Activated naive CD8-positive, alpha-beta T cell treated with anti-CD3 and anti-CD28 coated beads, Interleukin-2, amount 50 U/mL, for 24 hours (primary cell): Measurements from ENCODE around the gene CEP44.
"Not testable (repeated sequence)": the region's sequence is repeated elsewhere in the genome, so short reads cannot be mapped to it uniquely, and the experiment has no call there.

Source experiments
- ATAC-seq: fragments of 150-1000 bp; cut with Tn5 transposase; one replicate; pipeline ENCODE4 v1.10.0; 2021
- DNase-seq: peaks from one replicate; pipeline ENCODE4 v3.0.0; 2021
- H3K27ac Mint-ChIP-seq: one replicate; pipeline ENCODE4 v1.8.0; 2021; ENCODE audit warnings: mild to moderate bottlenecking, mixed read lengths
- H3K27me3 Mint-ChIP-seq: one replicate; pipeline ENCODE4 v1.8.0; 2021; ENCODE audit warnings: mixed read lengths
- H3K36me3 Mint-ChIP-seq: one replicate; pipeline ENCODE4 v1.8.0; 2021; ENCODE audit warnings: low read depth, mixed read lengths
- H3K4me1 Mint-ChIP-seq: one replicate; pipeline ENCODE4 v1.8.0; 2021; ENCODE audit warnings: mixed read lengths
- H3K4me3 Mint-ChIP-seq: one replicate; pipeline ENCODE4 v1.8.0; 2021; ENCODE audit warnings: mild to moderate bottlenecking, moderate library complexity, mixed read lengths
- H3K9me3 Mint-ChIP-seq: one replicate; pipeline ENCODE4 v1.8.0; 2021; ENCODE audit warnings: mixed read lengths

The CEP44 gene

GRCh38 chr4:174320494-174321199 is 36.9 kb downstream of the CEP44 start:
- no peaks in the 10 kb centered on the region for H3K27me3 Mint-ChIP-seq
- H3K27ac Mint-ChIP-seq: no peak overlapping the region
- ATAC-seq (no peak), DNase-seq (no peak)
- no peaks in the 10 kb centered on the region for H3K4me1 Mint-ChIP-seq
- H3K36me3 Mint-ChIP-seq: no peaks in the 10 kb centered on the region
- no peaks in the 10 kb centered on the region for H3K9me3 Mint-ChIP-seq
- H3K4me3 Mint-ChIP-seq: no peak overlapping the region

DNA sequence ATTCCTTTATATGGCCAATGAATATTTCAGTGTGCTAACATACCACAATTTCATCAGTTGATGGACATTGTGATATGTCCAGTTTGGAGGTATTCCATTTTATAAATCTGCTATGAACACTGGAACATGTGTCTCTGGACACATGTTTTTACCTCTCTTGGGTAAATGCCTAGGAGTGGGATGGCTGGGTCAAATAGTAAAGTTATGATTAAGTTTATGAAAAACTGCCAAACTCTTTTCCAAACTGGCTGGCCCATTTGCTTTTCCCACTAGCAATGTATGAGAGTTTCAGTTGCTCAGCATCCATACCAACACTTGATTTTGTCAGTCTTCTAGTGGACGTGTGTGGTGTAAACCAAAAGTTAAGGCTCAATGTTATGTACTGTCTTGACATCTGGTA is 40.5 kb downstream of the CEP44 start:
- Mint-ChIP-seq H3K4me3 (no peak overlapping the region), H3K27ac (no peak overlapping the region), H3K9me3 (no peaks in the 10 kb centered on the region), H3K4me1 (no peaks in the 10 kb centered on the region), H3K36me3 (no peaks in the 10 kb centered on the region), H3K27me3 (no peaks in the 10 kb centered on the region)
- DNase-seq (no peak), ATAC-seq (no peak)

GRCh38 chr4:174324725-174325124 is 41.0 kb downstream of the CEP44 start:
- H3K27ac Mint-ChIP-seq: no peak overlapping the region

DNA sequence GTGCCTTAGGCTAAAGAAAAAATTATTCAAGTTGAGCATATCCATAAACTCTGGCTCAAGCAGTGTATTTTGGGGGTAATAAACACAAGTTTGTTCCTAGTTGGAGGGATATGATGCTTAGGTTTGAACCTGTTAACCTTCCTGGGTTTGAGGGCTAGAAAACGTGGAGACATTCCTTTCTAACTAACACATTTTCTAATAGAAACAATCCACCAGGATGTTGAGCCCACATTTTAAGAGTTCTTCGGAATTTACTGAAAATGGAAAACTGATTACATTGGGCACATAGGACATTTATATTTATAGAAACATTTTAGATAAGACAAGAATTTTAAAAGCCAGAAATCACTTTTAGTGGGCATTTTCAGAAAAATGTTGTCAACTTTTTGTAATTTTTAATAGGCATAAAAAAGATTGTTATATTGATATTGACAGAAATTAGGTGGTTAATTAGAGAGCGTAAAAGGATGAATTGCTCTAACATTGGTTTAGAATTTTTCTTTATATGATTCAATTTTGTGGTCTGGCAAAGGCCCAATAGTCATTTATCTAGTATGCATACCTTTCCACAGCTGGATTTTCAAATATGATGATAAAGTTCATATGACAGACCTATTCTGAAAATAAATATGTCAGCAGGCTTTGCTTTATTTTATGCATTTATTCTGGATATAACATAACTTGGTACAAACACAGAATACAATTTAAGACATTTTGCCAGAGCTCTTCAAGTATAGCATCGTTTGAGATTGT is 49.2 kb downstream of the CEP44 start:
- no peak for ATAC-seq
- Mint-ChIP-seq H3K4me1 (peaks cover 3% of the 10 kb centered on the region), H3K36me3 (no peaks in the 10 kb centered on the region), H3K4me3 (no peak overlapping the region), H3K9me3 (no peaks in the 10 kb centered on the region), H3K27ac (no peak overlapping the region), H3K27me3 (no peaks in the 10 kb centered on the region)
- no peak for DNase-seq

More at GRCh38 chr4:174324725-174325124, 41.0 kb downstream of the CEP44 start:
- Mint-ChIP-seq H3K4me3 (no peak overlapping the region), H3K9me3 (no peaks in the 10 kb centered on the region), H3K4me1 (no peaks in the 10 kb centered on the region), H3K36me3 (no peaks in the 10 kb centered on the region), H3K27me3 (no peaks in the 10 kb centered on the region)
- ATAC-seq (no peak), DNase-seq (no peak)

- Mint-ChIP-seq H3K27ac (no peak overlapping the region), H3K4me3 (no peak overlapping the region), H3K4me1 (peaks cover 3% of the 10 kb centered on the region), H3K36me3 (no peaks in the 10 kb centered on the region), H3K27me3 (no peaks in the 10 kb centered on the region), H3K9me3 (no peaks in the 10 kb centered on the region)
- no peak for DNase-seq
- ATAC-seq: no peak
These were observed 50.9 kb downstream of the CEP44 start for GRCh38 chr4:174334628-174335027.

DNA sequence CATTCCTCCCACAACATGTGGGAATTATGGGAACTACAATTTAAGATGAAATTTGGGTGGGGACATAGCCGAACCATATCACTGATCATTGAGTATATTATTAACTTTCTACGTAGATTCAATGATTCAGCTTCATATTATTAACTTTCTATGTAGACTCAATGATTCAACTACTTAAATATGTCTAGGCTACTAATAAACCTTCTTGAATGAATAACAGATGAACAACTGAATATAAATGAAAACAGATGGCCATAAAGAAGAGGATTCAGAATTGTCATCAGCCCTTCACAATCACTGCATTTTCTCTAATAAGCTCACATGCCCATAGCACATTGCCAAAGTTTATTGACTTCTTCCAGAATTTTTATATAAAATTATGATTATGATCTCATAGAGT is 57.0 kb downstream of the CEP44 start:
- no peak for ATAC-seq
- Mint-ChIP-seq H3K4me3 (no peak overlapping the region), H3K4me1 (no peaks in the 10 kb centered on the region), H3K27me3 (peaks cover 11% of the 10 kb centered on the region), H3K9me3 (peaks cover 6% of the 10 kb centered on the region), H3K27ac (no peak overlapping the region), H3K36me3 (no peaks in the 10 kb centered on the region)
- DNase-seq: no peak

- peaks cover 19% of the 10 kb centered on the region for H3K27me3 Mint-ChIP-seq
- peaks cover 23% of the 10 kb centered on the region for H3K9me3 Mint-ChIP-seq
- peaks cover 11% of the 10 kb centered on the region for H3K36me3 Mint-ChIP-seq
- ATAC-seq (no peak), DNase-seq (no peak)
- H3K4me1 Mint-ChIP-seq: no peaks in the 10 kb centered on the region
- no peak overlapping the region for H3K4me3 Mint-ChIP-seq
- H3K27ac Mint-ChIP-seq: no peak overlapping the region
These were observed 65.4 kb downstream of the CEP44 start for GRCh38 chr4:174349156-174349555.

GRCh38 chr4:174352061-174352819 is 68.5 kb downstream of the CEP44 start:
- H3K27me3 Mint-ChIP-seq: peaks cover 8% of the 10 kb centered on the region
- no peaks in the 10 kb centered on the region for H3K4me1 Mint-ChIP-seq
- peaks cover 11% of the 10 kb centered on the region for H3K36me3 Mint-ChIP-seq
- H3K4me3 Mint-ChIP-seq: no peak overlapping the region
- no peak overlapping the region for H3K27ac Mint-ChIP-seq
- no peak for DNase-seq
- ATAC-seq: no peak
- H3K9me3 Mint-ChIP-seq: peaks cover 16% of the 10 kb centered on the region

DNA sequence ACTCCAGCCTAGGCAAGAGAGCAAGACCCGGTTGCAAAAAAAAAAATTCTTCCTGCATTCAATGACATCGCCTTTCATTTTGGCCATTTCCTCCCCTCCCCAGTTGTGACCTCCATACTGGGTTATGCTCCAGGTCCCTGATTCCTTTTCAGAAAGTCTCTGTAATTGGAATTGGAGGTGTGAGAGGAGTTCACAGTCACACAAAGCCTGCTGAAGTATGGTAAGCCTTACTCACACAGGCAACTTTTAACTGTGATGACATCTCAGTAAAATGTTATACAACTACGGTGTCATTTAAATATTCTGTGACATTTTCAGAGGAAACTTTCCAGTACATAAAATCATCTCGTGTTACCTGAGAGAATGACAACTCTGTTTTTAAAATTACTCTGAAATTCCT is 73.6 kb downstream of the CEP44 start:
- no peak for ATAC-seq
- Mint-ChIP-seq H3K27me3 (peaks cover 19% of the 10 kb centered on the region), H3K4me1 (peaks cover 13% of the 10 kb centered on the region), H3K27ac (no peak overlapping the region), H3K9me3 (no peaks in the 10 kb centered on the region), H3K4me3 (no peak overlapping the region), H3K36me3 (no peaks in the 10 kb centered on the region)
- no peak for DNase-seq

DNA sequence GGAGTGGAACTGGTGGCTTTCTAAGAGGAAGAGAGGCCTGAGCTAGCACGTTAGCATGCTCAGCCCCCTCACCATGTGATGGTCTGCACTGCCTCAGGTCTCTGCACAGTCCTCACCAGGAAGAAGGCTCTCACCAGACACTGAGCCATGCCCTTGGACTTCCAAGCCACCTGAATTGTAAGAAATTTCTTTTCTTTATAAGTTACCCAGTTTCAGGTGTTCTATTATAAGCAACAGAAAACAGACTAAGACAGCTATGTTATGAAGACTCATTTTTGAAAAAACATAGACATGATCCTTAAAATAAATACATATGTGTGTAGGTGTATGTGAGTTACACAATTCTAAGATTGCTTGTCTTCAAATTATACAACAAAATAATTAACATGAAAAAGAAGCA is 74.7 kb downstream of the CEP44 start:
- Mint-ChIP-seq H3K27me3 (peaks cover 19% of the 10 kb centered on the region), H3K27ac (no peak overlapping the region)
- ATAC-seq: no peak

DNA sequence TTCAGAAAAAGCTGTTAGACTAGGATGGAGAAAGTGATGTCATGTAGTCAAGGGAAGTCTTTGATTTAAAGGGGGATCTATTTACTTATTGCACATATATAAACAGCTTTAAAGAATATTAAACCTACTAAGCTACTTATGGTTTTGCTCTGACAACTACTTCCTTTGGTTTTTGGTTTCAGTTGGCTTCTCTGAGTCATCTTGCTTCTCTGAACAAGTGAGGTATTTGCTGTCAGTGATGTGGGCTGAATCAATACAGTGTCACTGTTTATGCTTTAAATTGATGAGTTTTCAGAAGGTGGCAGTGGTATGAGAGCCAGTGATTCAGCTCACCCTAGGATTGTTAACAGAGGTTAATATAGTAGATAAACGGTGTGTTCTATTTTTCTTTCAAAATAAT is 75.1 kb downstream of the CEP44 start:
- ATAC-seq (peak; percentile 98), DNase-seq (no peak)
- Mint-ChIP-seq H3K27me3 (peaks cover 22% of the 10 kb centered on the region), H3K27ac (no peak overlapping the region), H3K9me3 (no peaks in the 10 kb centered on the region), H3K36me3 (no peaks in the 10 kb centered on the region), H3K4me3 (no peak overlapping the region), H3K4me1 (peaks cover 13% of the 10 kb centered on the region)

More for the DNA sequence above, 74.7 kb downstream of the CEP44 start:
- no peaks in the 10 kb centered on the region for H3K9me3 Mint-ChIP-seq
- H3K4me1 Mint-ChIP-seq: peaks cover 13% of the 10 kb centered on the region
- H3K36me3 Mint-ChIP-seq: no peaks in the 10 kb centered on the region
- no peak overlapping the region for H3K4me3 Mint-ChIP-seq
- no peak for DNase-seq

DNA sequence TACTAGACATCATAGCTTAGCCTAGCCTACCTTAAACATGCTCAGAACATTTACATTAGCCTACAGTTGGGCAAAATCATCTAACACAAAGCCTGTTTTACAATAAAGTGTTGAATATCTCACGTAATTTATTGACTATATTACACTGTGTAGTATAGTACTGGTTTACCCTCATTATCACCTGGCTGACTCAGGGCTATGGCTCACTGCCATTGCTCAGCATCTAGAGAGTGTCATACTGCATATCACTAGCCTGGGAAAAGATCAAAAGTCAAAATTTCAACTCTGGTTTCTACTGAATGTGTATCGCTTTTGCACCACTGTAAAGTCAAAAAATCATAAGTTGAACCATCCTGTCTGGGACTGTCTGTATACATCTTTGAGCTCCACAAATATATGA is 78.6 kb downstream of the CEP44 start:
- no peak overlapping the region for H3K4me3 Mint-ChIP-seq
- H3K36me3 Mint-ChIP-seq: no peaks in the 10 kb centered on the region
- H3K27me3 Mint-ChIP-seq: peaks cover 16% of the 10 kb centered on the region
- ATAC-seq (peak; percentile 33), DNase-seq (no peak)
- no peaks in the 10 kb centered on the region for H3K9me3 Mint-ChIP-seq
- no peak overlapping the region for H3K27ac Mint-ChIP-seq
- H3K4me1 Mint-ChIP-seq: peaks cover 13% of the 10 kb centered on the region

DNA sequence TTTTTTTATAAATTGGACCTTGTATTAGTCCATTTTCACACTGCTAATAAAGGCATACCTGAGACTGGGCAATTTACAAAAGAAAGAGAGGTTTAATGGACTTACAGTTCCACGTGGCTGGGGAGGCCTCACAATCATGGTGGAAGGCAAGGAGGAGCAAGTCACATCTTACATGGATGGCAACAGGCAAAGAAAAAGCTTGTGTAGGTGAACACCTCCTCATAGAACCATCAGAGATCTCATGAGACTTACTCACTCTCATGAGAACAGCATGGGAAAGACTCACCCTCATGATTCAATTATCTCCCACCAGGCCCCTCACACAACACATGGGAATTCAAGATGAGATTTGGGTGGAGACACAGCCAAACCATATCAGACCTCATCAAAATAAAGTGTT is 80.1 kb downstream of the CEP44 start:
- not testable (repeated sequence) for H3K9me3 Mint-ChIP-seq, ATAC-seq, H3K36me3 Mint-ChIP-seq, DNase-seq, H3K27ac Mint-ChIP-seq, H3K4me1 Mint-ChIP-seq, H3K4me3 Mint-ChIP-seq
- peaks cover 15% of the 10 kb centered on the region for H3K27me3 Mint-ChIP-seq

DNA sequence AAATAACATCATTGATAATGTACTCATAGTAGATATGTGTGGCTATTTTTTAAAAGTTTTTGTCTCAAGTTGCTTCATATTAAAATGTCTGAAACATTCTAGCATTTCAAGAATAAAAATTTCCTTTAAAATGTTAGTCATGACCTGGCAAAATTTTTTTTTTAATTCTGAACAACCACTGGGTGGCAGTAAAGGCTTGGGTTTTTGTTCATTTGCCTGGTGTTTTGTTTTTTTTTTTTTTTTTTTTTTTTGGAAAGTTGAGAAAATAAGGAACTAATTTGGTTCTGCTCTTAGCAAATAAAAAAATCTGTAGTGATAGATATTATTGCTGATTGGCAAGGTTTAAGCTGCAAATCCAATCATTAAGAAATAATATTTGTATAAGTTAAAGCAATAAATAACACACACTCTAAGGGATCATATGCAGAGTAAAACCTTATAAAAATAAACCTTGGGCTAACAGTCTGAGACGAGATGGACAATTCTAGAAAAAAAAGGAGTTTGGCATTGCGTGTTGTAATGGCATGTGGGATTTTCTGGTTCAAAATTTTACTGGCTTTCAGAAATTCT is 81.4 kb downstream of the CEP44 start:
- Mint-ChIP-seq H3K27me3 (peaks cover 9% of the 10 kb centered on the region), H3K9me3 (no peaks in the 10 kb centered on the region), H3K27ac (no peak overlapping the region), H3K4me1 (no peaks in the 10 kb centered on the region), H3K36me3 (no peaks in the 10 kb centered on the region), H3K4me3 (no peak overlapping the region)
- no peak for DNase-seq
- ATAC-seq: no peak
